Osteoblast (primary cell): ENCODE results near the gene RFPL2. TPM values are rescaled to one million over a fixed set of nuclear protein-coding genes. Genes with fewer than 3 reads are reported as not detected.
"Not testable (repeated sequence)": the region's sequence is repeated elsewhere in the genome, so short reads cannot be mapped to it uniquely, and the experiment has no call there.

Experiments
- DNase-seq: peaks from one replicate; pipeline ENCODE4 v3.0.0; 2011; ENCODE audit warnings: low spot score, mixed read lengths; ENCODE audit not compliant: insufficient read length; ENCODE audit errors: missing footprints
- H2AFZ ChIP-seq: 2 replicates; pipeline ENCODE4 v1.6.0; 2011; ENCODE audit warnings: mild to moderate bottlenecking, low read length
- H3K27ac ChIP-seq: 2 replicates; pipeline ENCODE4 v1.5.1; 2011; ENCODE audit warnings: mild to moderate bottlenecking, low read depth, low read length, moderate library complexity
- H3K27me3 ChIP-seq: 2 replicates; pipeline ENCODE4 v1.6.0; 2012; ENCODE audit warnings: mild to moderate bottlenecking, control low read depth, inconsistent platforms, low read length, moderate library complexity; ENCODE audit not compliant: insufficient read depth
- H3K36me3 ChIP-seq: 2 replicates; pipeline ENCODE4 v1.5.1; 2011; ENCODE audit warnings: mild to moderate bottlenecking, low read length, control low read depth, moderate library complexity; ENCODE audit not compliant: insufficient read depth
- H3K4me1 ChIP-seq: 2 replicates; pipeline ENCODE4 v1.5.1; 2011; ENCODE audit warnings: mild to moderate bottlenecking, low read length, control low read depth, moderate library complexity; ENCODE audit not compliant: insufficient read depth
- H3K4me2 ChIP-seq: 2 replicates; pipeline ENCODE4 v1.6.0; 2011; ENCODE audit warnings: mild to moderate bottlenecking, low read length; ENCODE audit not compliant: insufficient read depth
- H3K4me3 ChIP-seq: fragments of 200-600 bp; sonication (generic); 3 replicates; pipeline ENCODE4 v1.5.1; 2012; ENCODE audit warnings: mild to moderate bottlenecking, low read length, inconsistent platforms; ENCODE audit not compliant: insufficient read depth
- H3K79me2 ChIP-seq: 2 replicates; pipeline ENCODE4 v1.6.0; 2012; ENCODE audit warnings: mild to moderate bottlenecking, low read length, control low read depth, inconsistent platforms; ENCODE audit not compliant: insufficient read depth
- H3K9me3 ChIP-seq: 2 replicates; pipeline ENCODE4 v1.5.1; 2011; ENCODE audit warnings: low read depth, low read length, control low read depth
- H4K20me1 ChIP-seq: 2 replicates; pipeline ENCODE4 v1.6.0; 2012; ENCODE audit warnings: mild to moderate bottlenecking, low read length, control low read depth; ENCODE audit not compliant: insufficient read depth
- CTCF ChIP-seq: IDR thresholded peaks from 2 replicates; pipeline ENCODE4 v1.5.1; 2011; ENCODE audit warnings: mild to moderate bottlenecking, low read depth, low read length, moderate library complexity; ENCODE audit errors: extremely low read depth
- total RNA-seq: library from RNA; depleted of rRNA; stranded (reverse); fragments of >200 nt; gene quantifications from 2 replicates; pipeline ENCODE4 v1.2.3, GENCODE V29; 2012

RFPL2 gene
- total RNA-seq, 1 donor: not detected

GRCh38 chr22:32199961-32200360 lies 4.9 kb downstream of the RFPL2 start:
- peak; percentile 42 for DNase-seq
- TF ChIP-seq CTCF: no peak
- no peak overlapping the region for H3K4me2 ChIP-seq
- peaks cover 3% of the 10 kb centered on the region for H4K20me1 ChIP-seq
- H3K4me3 ChIP-seq: no peak overlapping the region
- H3K79me2 ChIP-seq: no peaks in the 10 kb centered on the region
- H3K36me3 ChIP-seq: no peaks in the 10 kb centered on the region
- H3K4me1 ChIP-seq: peaks cover 3% of the 10 kb centered on the region
- H3K9me3 ChIP-seq: no peaks in the 10 kb centered on the region
- H3K27ac ChIP-seq: no peak overlapping the region
- no peak overlapping the region for H2AFZ ChIP-seq
- peaks cover 30% of the 10 kb centered on the region for H3K27me3 ChIP-seq

GRCh38 chr22:32199341-32199740 lies 5.5 kb downstream of the RFPL2 start:
- H3K4me1 ChIP-seq: peaks cover under 1% of the 10 kb centered on the region
- H3K9me3 ChIP-seq: no peaks in the 10 kb centered on the region
- no peak for TF ChIP-seq CTCF
- H3K27me3 ChIP-seq: peaks cover 25% of the 10 kb centered on the region
- H2AFZ ChIP-seq: no peak overlapping the region
- H3K4me2 ChIP-seq: no peak overlapping the region
- no peak overlapping the region for H3K27ac ChIP-seq
- DNase-seq: peak; percentile 25
- no peak overlapping the region for H3K4me3 ChIP-seq
- H4K20me1 ChIP-seq: peaks cover 3% of the 10 kb centered on the region
- H3K79me2 ChIP-seq: no peaks in the 10 kb centered on the region
- H3K36me3 ChIP-seq: no peaks in the 10 kb centered on the region

- H3K4me2 ChIP-seq, DNase-seq, H3K4me1 ChIP-seq, H3K36me3 ChIP-seq, H2AFZ ChIP-seq, H4K20me1 ChIP-seq, H3K27ac ChIP-seq, H3K4me3 ChIP-seq, H3K79me2 ChIP-seq, H3K9me3 ChIP-seq: not testable (repeated sequence)
- peaks cover 13% of the 10 kb centered on the region for H3K27me3 ChIP-seq
Observed at GRCh38 chr22:32197553-32198226, 7.2 kb downstream of the RFPL2 start.

GRCh38 chr22:32195900-32196299 lies 9.0 kb downstream of the RFPL2 start:
- H3K36me3 ChIP-seq, H3K4me2 ChIP-seq, H4K20me1 ChIP-seq, H3K27ac ChIP-seq, H3K4me3 ChIP-seq, H3K9me3 ChIP-seq, DNase-seq, H3K27me3 ChIP-seq, H3K4me1 ChIP-seq, H2AFZ ChIP-seq, H3K79me2 ChIP-seq: not testable (repeated sequence)

- not testable (repeated sequence) for H3K4me2 ChIP-seq, H3K79me2 ChIP-seq, H2AFZ ChIP-seq, DNase-seq, H3K27ac ChIP-seq, H4K20me1 ChIP-seq, H3K9me3 ChIP-seq, H3K27me3 ChIP-seq, H3K4me3 ChIP-seq, H3K4me1 ChIP-seq, H3K36me3 ChIP-seq
Observed at GRCh38 chr22:32193346-32193745, 11.5 kb downstream of the RFPL2 start.

GRCh38 chr22:32191021-32191420 lies 13.9 kb downstream of the RFPL2 start:
- not testable (repeated sequence) for H2AFZ ChIP-seq, H4K20me1 ChIP-seq, H3K79me2 ChIP-seq, DNase-seq, H3K4me3 ChIP-seq, H3K4me2 ChIP-seq, H3K27ac ChIP-seq, H3K27me3 ChIP-seq, H3K9me3 ChIP-seq, H3K4me1 ChIP-seq, H3K36me3 ChIP-seq
